HG02623 (cell line): ENCODE data around the gene SSTR1.
"Not testable (repeated sequence)": the region's sequence is repeated elsewhere in the genome, so short reads cannot be mapped to it uniquely, and the experiment has no call there.

ENCODE experiments used
- ATAC-seq: cut with Tn5 transposase; IDR thresholded peaks from one replicate; pipeline ENCODE4 v1.9.1; 2021; ENCODE audit warnings: moderate library complexity; ENCODE audit not compliant: unreplicated experiment

SSTR1 gene

GRCh38 chr14:38207736-38208617 lies at the start of gene SSTR1:
SSTR1 (plus strand) TSS chr14:38207904; CDS start chr14:38209390, 1,486 bp downstream.
- ATAC-seq, result no peak

GRCh38 chr14:38158468-38158867 lies 49.2 kb upstream of the SSTR1 start:
- no peak for ATAC-seq

GRCh38 chr14:38168416-38168815 lies 39.3 kb upstream of the SSTR1 start:
- ATAC-seq, result no peak

- no peak for ATAC-seq
Measured at GRCh38 chr14:38171197-38171596, 36.5 kb upstream of the SSTR1 start.

GRCh38 chr14:38174711-38175110 lies 33.0 kb upstream of the SSTR1 start:
- ATAC-seq, result no peak

- ATAC-seq, result no peak
Measured at GRCh38 chr14:38175658-38176057, 32.0 kb upstream of the SSTR1 start.

GRCh38 chr14:38176379-38176778 lies 31.3 kb upstream of the SSTR1 start:
- ATAC-seq, result no peak

- ATAC-seq, result no peak
Measured at GRCh38 chr14:38184132-38184531, 23.6 kb upstream of the SSTR1 start.

- no peak for ATAC-seq
Measured at GRCh38 chr14:38185671-38186070, 22.0 kb upstream of the SSTR1 start.

GRCh38 chr14:38186216-38186615 lies 21.5 kb upstream of the SSTR1 start:
- ATAC-seq, result no peak

GRCh38 chr14:38187528-38187927 lies 20.2 kb upstream of the SSTR1 start:
- ATAC-seq, result no peak

GRCh38 chr14:38189930-38190726 lies 17.6 kb upstream of the SSTR1 start:
- ATAC-seq, result no peak

- not testable (repeated sequence) for ATAC-seq
Measured at GRCh38 chr14:38190846-38191245, 16.9 kb upstream of the SSTR1 start.

GRCh38 chr14:38191491-38191890 lies 16.2 kb upstream of the SSTR1 start:
- not testable (repeated sequence) for ATAC-seq

GRCh38 chr14:38197001-38197783 lies 10.5 kb upstream of the SSTR1 start:
- ATAC-seq, result no peak

GRCh38 chr14:38197784-38198335 lies 9.8 kb upstream of the SSTR1 start:
- no peak for ATAC-seq

- no peak for ATAC-seq
Measured at GRCh38 chr14:38198425-38198824, 9.3 kb upstream of the SSTR1 start.

GRCh38 chr14:38199076-38199475 lies 8.6 kb upstream of the SSTR1 start:
- ATAC-seq, result no peak

- no peak for ATAC-seq
Measured at GRCh38 chr14:38199739-38200138, 8.0 kb upstream of the SSTR1 start.

- ATAC-seq, result no peak
Measured at GRCh38 chr14:38201137-38201828, 6.4 kb upstream of the SSTR1 start.
